Stimulated activated CD8-positive, alpha-beta memory T cell treated with anti-CD3 and anti-CD28 coated beads, Interleukin-7, amount 100 ng/mL, for 1 hour (primary cell): ENCODE measurements around the gene LLGL2.
"Not testable (repeated sequence)": the region's sequence is repeated elsewhere in the genome, so short reads cannot be mapped to it uniquely, and the experiment has no call there.

Source experiments
- DNase-seq, 2 donors: peaks; one replicate each; pipeline ENCODE4 v3.0.0-alpha.2; 2020; ENCODE audit warnings: low read depth in 2 of 2

LLGL2 gene

DNA sequence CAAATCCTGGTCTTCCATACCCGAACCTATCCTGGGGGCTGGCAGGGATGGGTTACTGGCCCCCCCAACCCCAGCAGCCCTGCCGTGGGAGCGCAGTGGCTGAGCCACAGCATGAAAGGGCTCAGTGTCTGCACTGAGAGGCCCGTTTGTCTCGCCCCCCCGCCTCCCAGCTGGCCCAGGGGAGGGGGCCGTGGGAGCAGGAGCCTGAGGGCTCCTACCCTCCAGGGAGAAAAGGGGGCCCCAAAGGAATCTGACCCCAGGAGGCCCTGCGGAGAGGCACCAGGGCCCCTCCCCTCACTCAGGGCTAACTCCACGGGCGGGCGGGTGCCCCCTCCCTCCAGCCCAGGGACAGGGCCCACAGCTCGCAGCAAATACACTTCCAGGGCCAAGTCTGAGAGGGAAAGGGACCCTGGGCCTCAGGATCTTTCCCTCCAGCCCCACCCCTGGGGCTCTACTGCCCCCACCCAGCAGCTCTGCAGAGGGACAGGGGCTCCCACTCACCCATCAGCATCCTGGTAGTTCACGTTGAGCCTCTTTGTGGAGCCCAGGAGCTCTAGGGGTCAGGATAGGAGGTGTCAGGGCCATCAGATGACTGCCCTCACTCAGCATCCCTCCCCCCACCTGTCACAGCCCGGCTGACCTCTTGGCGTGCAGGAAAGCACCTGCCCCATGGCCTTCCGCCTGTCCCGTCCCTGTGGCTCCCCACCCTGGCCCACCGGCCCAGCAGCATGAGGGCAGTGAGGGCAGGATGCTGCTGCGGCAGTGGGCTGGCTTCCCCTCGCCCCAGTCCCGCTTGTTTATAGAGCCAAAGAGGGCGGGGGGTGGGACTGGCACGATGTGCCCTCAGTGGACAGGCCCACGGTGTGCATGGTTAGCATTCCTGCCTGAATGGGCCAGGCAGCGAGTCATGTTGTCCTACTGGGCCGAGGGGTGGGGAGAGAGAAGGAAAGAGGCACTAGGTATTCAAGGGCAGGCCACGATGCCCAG lies 17.5 kb upstream of the LLGL2 start:
- no peak for DNase-seq

DNA sequence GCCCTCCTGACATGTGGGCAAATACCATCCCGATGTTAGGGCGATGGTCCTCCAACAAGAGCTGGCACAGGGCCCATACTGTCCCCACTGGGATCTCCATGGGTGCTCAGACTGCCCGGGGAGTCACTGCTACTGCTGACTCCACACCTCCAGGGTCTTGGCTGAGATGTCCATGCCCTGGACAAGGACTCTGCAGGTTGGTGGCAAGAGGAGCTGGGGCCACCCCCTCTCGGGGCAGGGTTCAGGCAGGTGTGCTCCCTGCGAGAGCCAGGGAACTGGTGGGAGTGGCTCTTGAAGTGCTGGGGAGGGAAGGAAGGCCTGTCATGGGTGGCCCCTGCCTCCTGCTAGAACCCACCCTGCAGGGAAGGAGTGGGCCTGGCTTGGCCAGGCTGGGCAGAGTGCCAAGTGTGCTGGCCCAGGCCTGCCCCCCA lies 16.6 kb upstream of the LLGL2 start:
- no peak for DNase-seq

DNA sequence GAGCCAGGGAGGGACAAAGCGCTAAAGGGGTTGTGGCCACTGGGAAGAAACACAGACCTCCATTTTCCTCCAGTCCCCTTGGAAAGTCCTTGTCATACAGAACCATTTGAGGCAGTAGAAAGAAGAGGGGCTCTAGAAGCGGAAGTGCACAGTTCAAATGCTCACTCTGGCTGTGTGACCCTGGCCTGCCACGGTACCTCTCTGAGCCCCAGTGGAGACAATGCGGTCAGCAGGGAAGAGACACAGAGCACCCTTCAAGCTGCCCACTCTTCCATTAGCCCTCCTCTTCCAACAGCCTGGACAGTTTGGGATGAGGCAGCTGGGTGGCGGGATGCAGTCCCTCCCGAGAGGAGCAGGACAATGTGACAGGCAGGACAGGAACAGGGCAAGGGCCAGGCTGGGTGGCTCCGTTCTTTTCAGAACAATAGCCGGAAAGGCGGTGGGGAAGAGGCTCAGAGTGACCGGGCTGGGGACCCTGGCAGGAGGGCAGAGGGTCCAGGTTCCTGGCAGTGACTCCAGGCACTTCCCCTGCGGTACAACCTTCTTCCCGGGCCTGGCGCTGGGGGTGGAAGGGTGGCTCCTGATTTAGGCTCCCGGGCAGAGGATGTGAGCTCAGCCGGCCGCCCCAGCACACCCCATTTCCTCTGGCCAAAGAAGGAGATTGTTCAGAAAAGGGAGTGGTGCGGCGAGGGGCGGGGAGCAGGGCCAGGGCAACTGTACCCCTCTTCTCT lies 15.8 kb upstream of the LLGL2 start:
- DNase-seq: no peak

DNA sequence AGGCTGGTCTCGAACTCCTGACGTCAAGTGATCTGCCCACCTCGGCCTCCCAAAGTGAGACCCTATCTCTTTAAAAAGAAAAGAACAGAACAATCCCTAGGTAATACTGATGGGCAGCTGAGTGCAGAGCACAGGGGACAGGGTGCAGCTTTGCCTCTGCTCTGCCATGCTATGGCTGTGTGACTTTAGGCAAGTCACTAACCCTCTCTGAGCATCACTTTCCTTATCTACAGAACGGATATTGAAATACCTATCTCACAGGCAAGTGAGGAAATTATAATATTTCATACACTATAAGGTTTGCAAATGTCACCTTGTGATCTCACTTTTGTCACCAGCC lies 14.3 kb upstream of the LLGL2 start:
- no peak for DNase-seq

DNA sequence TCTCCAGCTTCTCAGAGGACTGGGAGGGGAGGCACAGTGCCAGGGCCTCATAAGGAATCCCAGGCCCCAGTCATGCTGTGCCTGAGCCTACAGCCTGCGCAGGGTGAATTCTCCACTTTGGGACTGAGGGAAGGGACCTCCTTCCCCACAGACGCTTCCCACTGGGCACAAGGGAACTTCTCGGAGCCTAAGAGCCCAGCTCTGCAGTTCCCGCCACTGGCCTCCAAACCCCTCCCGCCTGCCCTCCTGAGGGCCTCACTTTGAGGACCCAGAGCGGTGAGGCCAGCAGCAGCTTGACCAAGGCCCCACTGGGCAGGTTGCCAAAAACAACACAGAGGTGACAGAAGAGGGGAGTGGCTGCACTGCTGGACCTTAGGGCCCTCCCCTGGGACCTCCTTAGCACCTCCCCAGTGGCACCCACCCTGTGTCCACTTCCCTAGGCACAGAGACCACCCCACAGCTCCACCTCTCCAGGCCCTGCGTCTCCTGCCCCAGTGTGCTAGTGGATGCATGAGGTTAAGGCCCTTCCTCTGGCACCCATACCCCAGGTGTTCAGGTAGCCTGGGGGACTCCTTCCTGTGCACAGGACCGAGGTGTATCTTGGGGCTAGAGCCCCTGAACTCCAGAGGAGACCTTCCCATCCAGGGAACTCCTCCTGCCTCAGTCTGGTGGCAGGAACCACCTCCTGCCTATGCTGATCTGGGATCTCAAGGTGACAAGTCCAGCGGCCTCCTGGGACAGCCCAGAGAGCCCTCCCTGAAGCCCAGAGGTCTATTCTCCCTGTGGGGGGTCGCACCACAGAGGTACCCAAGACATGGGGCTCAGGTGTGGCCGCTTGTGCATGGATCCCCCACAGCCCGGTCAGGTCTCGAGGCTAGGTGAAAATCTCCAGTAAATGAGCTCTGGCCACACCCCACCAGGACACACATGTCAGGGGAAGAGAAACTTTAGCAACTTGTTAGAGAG lies 13.6 kb upstream of the LLGL2 start:
- DNase-seq: no peak

DNA sequence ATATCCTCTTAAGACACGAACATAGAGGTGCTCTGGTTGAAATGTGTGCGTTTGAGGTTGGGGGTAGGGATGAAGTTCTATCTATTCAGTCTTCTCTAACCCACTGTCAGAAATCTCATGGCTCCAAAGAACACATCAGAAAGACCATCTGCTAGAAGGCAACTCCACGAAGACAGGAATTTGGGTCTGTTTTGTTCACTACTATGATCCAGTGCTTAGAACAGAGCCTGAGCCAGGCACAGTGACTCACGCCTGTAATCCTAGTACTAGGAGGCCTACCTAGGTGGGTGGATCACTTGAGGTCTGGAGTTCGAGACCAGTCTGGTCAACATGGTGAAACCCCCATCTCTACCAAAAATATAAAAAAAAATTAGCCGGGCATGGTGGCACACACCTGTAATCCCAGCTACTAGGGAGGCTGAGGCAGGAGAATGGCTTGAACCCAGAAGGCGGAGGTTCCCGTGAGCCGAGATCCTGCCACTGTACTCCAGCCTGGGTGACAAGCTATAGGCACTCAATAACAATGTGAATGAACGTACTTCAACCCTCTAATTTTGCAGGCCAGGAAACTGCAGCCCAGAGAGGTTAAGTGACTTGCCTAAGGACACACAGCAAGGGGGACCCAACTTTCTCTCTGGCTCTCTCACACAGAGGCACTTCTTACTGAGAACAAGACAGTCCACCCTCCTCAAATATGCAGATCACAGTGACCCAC lies 12.4 kb upstream of the LLGL2 start:
- DNase-seq: no peak

DNA sequence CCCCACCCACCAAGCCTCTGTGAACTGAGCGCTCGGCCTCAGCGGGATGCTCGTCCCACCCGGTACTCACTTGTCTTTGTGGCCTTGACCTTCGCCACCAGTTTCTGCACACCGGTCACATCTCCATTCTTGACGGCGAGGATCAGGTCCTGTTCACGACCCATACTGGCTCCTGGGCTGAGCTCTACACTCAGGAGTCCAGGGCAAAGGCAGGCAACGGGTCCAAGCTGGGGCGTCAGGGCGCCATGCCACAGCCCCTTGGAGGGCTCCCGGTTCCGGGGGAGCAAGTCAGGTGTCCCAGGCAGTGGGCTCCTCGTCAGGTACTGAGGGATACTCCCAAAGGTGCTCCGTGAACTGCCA lies 11.9 kb upstream of the LLGL2 start:
- no peak for DNase-seq

DNA sequence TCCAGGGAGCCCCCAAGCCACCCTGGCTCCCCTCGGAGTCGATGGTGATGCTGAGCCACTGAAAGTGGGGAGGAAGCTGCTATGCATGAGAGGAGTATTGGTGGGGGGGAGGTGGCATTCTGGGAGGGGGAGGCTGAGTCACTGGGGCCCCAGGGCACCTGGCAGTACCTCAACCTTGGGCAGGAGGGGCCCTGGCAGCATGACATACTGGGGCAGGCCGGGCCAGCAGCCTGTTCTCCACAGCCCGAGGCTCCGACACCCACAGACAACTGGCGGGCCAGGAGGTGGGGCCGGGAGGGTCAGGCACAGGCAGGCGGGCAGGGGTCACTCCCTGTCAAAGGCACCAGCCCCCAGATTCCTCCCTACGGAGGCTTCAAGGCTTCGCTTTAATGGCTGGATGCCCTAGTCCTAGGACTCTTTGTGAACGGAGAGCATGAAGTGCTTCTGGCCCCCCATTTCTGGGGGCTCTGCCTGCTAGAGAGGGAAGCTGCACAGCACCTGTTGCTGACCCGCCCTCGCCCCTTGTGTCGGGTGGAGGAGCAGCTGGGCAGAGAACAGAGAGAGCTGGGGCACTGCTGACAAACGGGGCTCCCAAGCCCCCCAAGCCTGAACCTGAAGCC lies 11.1 kb upstream of the LLGL2 start:
- DNase-seq: no peak

DNA sequence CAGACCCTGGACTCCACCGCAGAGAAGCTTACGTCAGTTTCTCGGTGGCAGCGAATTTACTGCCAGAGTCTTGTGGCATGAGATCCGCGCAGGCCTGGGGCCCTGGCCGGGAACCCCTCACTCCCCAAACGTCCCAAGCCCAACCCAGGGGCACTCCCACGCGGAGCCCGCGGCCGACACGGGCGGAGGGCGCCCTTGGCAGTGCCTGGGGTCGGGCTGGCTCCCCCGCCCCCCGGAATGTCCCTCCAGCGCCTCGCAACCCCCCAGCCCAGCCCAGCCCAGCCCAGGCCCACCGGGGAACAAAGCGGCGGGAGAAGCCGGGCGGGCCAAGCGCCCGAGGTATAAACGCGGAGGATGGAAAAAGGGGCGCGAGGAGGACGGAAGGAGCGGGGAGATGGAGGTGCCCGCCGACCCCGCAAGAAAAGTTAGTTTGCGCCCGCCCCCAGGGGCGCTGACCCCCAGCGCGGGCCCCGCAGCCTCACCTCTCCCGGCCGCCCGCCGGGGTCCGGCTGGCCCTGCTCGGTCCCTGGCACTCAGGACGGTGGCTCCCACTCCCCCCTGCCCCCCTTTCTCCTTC lies 10.5 kb upstream of the LLGL2 start:
- DNase-seq: no peak

DNA sequence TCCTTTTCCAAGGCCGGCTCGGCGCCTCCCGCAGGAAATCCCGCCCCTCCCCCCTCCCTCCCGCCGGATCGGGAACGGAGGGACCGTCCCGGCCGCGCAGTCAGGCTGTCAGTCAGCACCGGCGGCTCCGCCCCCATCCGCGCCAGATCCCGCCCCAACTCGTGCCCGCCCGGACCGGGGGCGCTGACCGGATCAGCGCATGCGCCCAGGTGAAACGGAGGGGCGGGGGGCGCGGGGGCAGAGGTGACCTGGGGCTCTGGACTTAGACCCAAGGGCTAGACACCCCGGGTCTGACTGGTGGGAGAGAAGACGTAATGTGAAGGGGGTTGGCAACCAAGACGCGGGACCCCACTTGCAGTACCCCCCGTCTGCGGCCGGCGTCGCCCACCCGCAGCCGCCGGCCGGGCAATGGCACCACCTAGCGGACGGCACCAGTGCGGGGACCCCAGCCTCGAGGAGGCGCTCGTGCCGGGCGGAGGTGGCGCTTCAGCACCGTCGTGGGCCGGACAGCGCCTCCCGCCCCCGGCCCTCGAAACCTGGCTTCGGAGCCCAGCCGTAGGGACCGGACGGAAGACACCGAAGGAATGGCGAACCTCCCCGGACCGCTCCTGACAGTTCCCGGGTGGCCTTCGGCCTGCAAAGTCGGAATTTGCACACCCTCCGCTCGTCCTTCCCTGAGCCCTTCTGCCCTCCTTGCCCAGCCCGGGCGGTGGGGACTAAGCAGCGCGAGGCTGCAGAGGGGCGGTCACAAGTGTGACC lies 9.8 kb upstream of the LLGL2 start, which contains the start of gene CASKIN2:
CASKIN2 (minus strand) TSS at position 42 of the 759 bp plus-strand sequence. CDS start 1,733 bp downstream, outside the sequence.
- DNase-seq: peak; percentile 51

DNA sequence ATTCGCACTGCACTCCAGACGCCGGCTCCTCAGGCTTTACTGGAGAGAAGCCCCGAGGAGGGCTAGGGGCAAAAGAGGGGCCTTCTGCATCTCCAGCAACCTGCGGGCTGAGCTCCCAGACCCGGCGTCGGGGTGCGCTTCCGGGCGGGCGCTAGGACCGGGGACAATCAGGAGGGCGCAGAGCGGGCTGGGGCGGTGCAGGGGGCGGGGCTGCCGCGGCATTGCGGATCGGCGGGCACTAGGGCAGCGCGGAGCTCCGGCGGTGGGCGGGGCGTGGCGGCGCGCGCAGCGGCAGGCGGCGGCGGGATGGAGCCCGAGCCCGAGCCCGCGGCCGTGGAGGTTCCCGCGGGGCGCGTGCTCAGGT lies 9.3 kb upstream of the LLGL2 start, which contains the start of gene TSEN54:
TSEN54 (plus strand) TSS at position 274 of the 364 bp plus-strand sequence; CDS start at position 307, 33 bp downstream.
- peak; percentile 91 for DNase-seq

DNA sequence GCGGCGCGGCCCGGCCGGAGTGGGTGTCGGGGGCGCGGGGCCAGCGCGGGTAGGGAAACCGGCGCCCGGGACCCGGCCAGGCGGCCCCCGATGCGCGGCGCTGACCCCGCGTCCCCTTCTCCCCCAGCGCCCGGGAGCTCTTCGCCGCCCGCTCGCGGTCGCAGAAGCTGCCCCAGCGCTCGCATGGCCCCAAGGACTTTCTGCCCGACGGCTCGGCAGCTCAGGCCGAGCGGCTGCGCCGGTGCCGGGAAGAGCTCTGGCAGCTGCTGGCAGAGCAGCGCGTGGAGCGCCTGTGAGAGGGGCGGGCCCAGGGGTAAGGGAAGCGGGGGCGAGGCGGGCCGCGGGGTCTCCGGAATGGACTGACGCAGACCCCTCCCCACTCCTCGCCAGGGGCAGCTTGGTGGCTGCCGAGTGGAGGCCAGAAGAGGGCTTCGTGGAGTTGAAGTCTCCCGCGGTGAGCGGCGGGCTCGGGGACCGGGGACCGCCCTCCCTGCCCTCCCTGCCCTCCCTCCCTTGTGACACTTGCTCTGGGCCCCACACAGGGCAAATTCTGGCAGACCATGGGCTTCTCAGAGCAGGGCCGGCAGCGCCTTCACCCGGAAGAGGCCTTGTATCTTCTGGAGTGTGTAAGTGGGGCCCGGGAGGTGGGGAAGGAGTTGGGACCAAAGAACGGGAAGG lies 8.7 kb upstream of the LLGL2 start:
- no peak for DNase-seq

DNA sequence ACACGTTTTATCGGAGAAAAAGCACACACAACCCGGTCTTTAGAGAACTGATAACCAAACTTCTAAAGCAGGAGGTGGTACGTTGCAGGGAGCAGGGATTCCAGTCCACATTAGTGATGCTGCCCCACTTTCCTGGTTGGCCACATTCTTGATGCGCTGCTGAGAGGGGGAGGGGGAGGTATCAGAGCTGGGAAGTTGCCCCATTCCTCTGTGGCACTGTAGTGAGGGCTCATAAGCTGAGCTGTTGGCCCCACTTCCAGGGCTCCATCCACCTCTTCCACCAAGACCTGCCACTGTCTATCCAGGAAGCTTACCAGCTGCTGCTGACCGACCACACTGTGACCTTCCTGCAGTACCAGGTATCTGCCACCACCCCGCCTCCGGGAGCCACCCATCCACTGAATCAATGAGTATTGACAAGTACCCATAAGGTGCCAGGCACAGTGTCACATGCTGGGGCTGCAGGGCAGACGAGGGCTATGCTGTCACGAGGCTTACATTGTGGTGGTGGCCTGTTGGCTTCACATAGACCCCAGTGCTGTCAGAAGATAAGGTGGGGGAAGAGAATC lies 8.1 kb upstream of the LLGL2 start:
- no peak for DNase-seq

DNA sequence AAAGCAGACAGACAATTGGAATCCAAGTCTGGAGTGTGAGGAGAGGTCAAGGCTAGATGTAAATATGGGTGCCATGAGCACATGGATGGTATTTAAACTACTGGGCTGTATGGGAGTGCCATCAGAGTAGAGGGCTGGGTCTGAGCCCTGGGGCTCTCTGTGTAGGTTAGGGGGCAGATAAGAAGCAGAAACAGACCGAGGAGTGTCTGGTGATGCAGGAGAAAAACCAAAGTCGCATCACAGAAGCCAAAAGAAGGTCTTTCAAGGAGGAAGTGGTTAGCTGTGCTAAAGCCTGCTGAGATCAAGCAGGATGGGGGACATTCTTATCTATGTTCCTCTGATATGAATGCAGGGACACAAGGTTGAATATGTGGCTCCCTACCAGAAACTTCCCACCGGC lies 7.3 kb upstream of the LLGL2 start:
- no peak for DNase-seq

DNA sequence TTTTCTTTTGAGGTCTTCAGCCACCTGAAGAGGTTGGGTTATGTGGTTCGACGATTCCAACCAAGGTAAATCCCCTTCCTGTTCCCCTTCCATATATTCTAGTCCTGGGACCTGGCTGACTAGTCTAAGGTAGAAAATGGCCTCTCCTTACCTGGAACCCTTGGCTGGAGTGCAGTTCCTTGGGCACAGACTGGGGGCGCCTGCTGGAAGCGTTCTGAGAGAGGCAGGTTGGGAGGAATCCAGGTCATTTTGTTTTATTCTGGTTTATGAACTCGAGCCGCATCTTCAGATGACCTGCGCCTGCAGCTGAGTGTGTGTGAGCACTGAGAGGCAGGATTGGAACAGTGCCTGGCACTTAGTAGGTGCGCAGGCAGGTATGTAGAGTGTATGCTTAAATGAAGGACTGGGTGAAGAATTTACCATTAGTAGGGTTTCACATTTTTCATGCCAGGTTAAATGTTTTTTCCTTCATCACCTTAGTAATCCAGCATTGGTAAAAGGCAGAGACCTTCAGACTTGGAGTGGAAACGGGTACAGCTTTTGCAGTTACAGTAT lies 6.4 kb upstream of the LLGL2 start:
- DNase-seq: no peak

DNA sequence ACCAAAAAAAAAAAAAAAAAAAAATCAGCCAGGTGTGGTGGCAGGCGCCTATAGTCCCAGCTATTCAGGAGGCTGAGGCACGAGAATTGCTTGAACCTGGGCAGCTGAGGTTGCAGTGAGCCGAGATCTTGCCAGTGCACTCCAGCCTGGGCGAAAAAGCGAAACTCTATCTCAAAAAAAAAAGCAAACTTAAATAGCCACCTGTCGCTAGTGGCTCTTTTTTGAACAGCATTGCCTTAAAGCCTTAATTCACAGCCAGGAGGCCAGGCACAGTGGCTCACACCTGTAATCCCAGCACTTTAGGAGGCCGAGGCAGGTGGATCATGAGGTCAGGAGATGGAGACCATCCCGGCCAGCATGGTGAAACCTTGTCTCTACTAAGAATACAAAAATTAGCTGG lies 5.1 kb upstream of the LLGL2 start:
- not testable (repeated sequence) for DNase-seq

DNA sequence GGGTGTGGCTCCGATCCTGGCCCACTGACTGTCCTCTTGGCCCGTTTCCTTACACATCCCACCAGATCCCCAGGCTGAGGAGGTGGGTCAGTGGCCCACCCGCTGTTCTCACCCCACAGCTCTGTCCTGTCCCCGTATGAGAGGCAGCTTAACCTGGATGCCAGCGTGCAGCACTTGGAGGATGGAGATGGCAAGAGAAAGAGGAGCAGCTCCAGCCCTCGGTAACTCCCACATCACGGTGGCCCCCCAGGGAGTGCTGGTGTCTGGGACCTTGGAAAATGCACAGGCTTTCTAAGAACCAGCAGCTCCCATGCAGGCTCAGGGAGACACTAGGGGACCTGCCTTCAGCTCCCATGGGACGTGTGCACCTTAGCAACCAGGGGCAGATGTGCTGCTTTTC lies 4.2 kb upstream of the LLGL2 start:
- no peak for DNase-seq
